K562 (cell line): ENCODE data around the gene MDK. TPM values are rescaled to one million over a fixed set of nuclear protein-coding genes. Genes with fewer than 3 reads are reported as not detected.

Experiments
- ATAC-seq: fragments of 200-7000 bp; cut with Tn5 transposase; 3 replicates; pipeline ENCODE4 v1.9.1; 2020; ENCODE audit warnings: moderate library complexity
- BruUV-seq: library from RNA; stranded (reverse); fragments of 400-500 nt; replicated peaks from 2 replicates; lab custom pipeline; 2021; lab: Mats Ljungman, UMichigan
- CTCF ChIA-PET: fragments of 300-600 bp; formaldehyde crosslinking; extraction: SDS; loops from one replicate; lab custom pipeline; 2021; ENCODE audit warnings: low intra/inter-chr PET ratio; lab: Yijun Ruan, JAX
- POLR2A ChIA-PET: fragments of 300-600, 350-650 bp; sonication (Branson Sonifier 250); formaldehyde crosslinking; extraction: SDS; loops from one replicate; lab custom pipeline; 2021; ENCODE audit warnings: antibody characterized with exemption, inconsistent platforms; lab: Yijun Ruan, JAX
- DNase-seq, 4 experiments: peaks; one replicate each; pipeline versions ENCODE4 v3.0.0 to v3.0.0-alpha.2; 2011 to 2018; ENCODE audit warnings: low spot score in 3 of 4, mixed read lengths in 3 of 4; ENCODE audit errors: extremely low read depth in 1 of 4
- FAIRE-seq: peaks from 2 replicates; lab custom pipeline; 2011; peaks lifted over from hg19 to GRCh38; lab: Jason Lieb, UNC
- H2AFZ ChIP-seq: 2 replicates; pipeline ENCODE4 v1.6.0; 2011; ENCODE audit warnings: low read depth, low read length, control low read depth, inconsistent platforms
- H3K27ac ChIP-seq: fragments of 200-600 bp; 3 replicates; pipeline ENCODE4 v1.8.0; 2011; ENCODE audit warnings: low read depth, mild to moderate bottlenecking, control low read depth, inconsistent platforms, low read length, moderate library complexity, mixed read lengths; ENCODE audit errors: extremely low read depth
- H3K27me3 ChIP-seq, 2 experiments: fragments of 300-600 bp in 1 of 2; 2 replicates in 1 of 2; 3 replicates in 1 of 2; pipeline versions ENCODE4 v1.6.0 to v1.8.0; 2011; ENCODE audit warnings: inconsistent platforms in 2 of 2, low read length in 2 of 2, mild to moderate bottlenecking in 1 of 2, mixed read lengths in 1 of 2, moderate library complexity in 1 of 2; ENCODE audit not compliant: control insufficient read depth in 2 of 2, insufficient read depth in 2 of 2
- H3K36me3 ChIP-seq: fragments of 300-600 bp; 3 replicates; pipeline ENCODE4 v1.8.0; 2011; ENCODE audit warnings: mild to moderate bottlenecking, low read length, inconsistent platforms; ENCODE audit not compliant: control insufficient read depth, insufficient read depth
- H3K4me1 ChIP-seq, 2 experiments: fragments of 200-600 bp in 1 of 2; replicated peaks in 1 of 2; 2 replicates in 1 of 2; 3 replicates in 1 of 2; pipeline versions ENCODE4 v1.5.1 to v1.8.0; 2011; ENCODE audit warnings: inconsistent platforms in 2 of 2, low read length in 2 of 2, mild to moderate bottlenecking in 1 of 2, mixed read lengths in 1 of 2, moderate library complexity in 1 of 2; ENCODE audit not compliant: control insufficient read depth in 2 of 2, insufficient read depth in 2 of 2
- H3K4me2 ChIP-seq: 2 replicates; pipeline ENCODE4 v1.6.1; 2011; ENCODE audit warnings: low read length, control low read depth, inconsistent platforms, mixed read lengths; ENCODE audit not compliant: insufficient read depth
- H3K4me3 ChIP-seq: fragments of 200-600 bp; sonication (generic), shearing (Covaris generic); 2 replicates; pipeline ENCODE4 v1.5.1; 2016; ENCODE audit warnings: control low read depth, inconsistent platforms
- H3K79me2 ChIP-seq: fragments of 200-600 bp; 3 replicates; pipeline ENCODE4 v1.8.0; 2011; ENCODE audit warnings: low read length, inconsistent platforms; ENCODE audit not compliant: control insufficient read depth, insufficient read depth
- H3K9ac ChIP-seq, 2 experiments: 2 replicates each; pipeline versions ENCODE4 v1.6.0 to v1.6.1; 2011; ENCODE audit warnings: low read depth in 2 of 2, low read length in 2 of 2, control low read depth in 1 of 2, inconsistent platforms in 1 of 2, mild to moderate bottlenecking in 1 of 2, mixed read lengths in 1 of 2; ENCODE audit not compliant: insufficient read depth in 1 of 2
- H3K9me1 ChIP-seq: one replicate; pipeline ENCODE4 v1.6.0; 2011; ENCODE audit warnings: inconsistent platforms, mild to moderate bottlenecking, low read length, moderate library complexity; ENCODE audit not compliant: control insufficient read depth, insufficient read depth
- H3K9me3 ChIP-seq: replicated peaks from 2 replicates; pipeline ENCODE4 v1.5.1; 2011; ENCODE audit warnings: low read depth, low read length, inconsistent platforms; ENCODE audit not compliant: control insufficient read depth, insufficient read depth
- H4K20me1 ChIP-seq: replicated peaks from 2 replicates; pipeline ENCODE4 v1.6.1; 2011; ENCODE audit warnings: low read length, inconsistent platforms, mixed read lengths; ENCODE audit not compliant: control insufficient read depth, insufficient read depth
- CEBPG ChIP-seq, 3 experiments: fragments of 200-800 bp in 1 of 3; sonication (Bioruptor generic) in 1 of 3; sonication (generic) in 1 of 3; formaldehyde crosslinking in 1 of 3; IDR thresholded peaks in 2 of 3; conservative IDR thresholded peaks in 1 of 3; 2 replicates each; pipeline versions ENCODE4 v1.6.1 to v1.8.0; 2016 to 2022; ENCODE audit warnings: missing compliant biosample characterization in 2 of 3, missing genetic modification characterization in 2 of 3, mild to moderate bottlenecking in 1 of 3, missing genetic modification reagents in 1 of 3
- CREBBP ChIP-seq: IDR thresholded peaks from one replicate; pipeline ENCODE4 v1.6.1; 2012; ENCODE audit warnings: low read depth, mild to moderate bottlenecking, control low read depth, inconsistent platforms, low read length
- HDAC2 ChIP-seq: fragments of 450-650 bp; IDR thresholded peaks from 2 replicates; pipeline ENCODE4 v1.6.1; 2016; ENCODE audit warnings: mild to moderate bottlenecking
- KLF6 ChIP-seq: fragments of 250-450 bp; sonication (Bioruptor Pico); IDR thresholded peaks from 2 replicates; pipeline ENCODE4 v1.4.0; 2020; ENCODE audit warnings: mild to moderate bottlenecking, moderate library complexity, borderline replicate concordance
- MBD1 ChIP-seq: fragments of 250-450 bp; sonication (Bioruptor Pico); IDR thresholded peaks from 2 replicates; pipeline ENCODE4 v1.8.0; 2022; ENCODE audit warnings: inconsistent platforms
- ZBTB1 ChIP-seq: sonication (generic); formaldehyde crosslinking; IDR thresholded peaks from 2 replicates; pipeline ENCODE4 v1.8.1; 2023; ENCODE audit warnings: missing genetic modification reagents, low read depth, mild to moderate bottlenecking, borderline replicate concordance
- ZNF316 ChIP-seq: fragments of 450-650 bp; IDR thresholded peaks from 2 replicates; pipeline ENCODE4 v1.6.1; 2016
- ZNF449 ChIP-seq: fragments of 250-450 bp; sonication (Bioruptor Pico); IDR thresholded peaks from 2 replicates; pipeline ENCODE4 v1.8.0; 2022; ENCODE audit warnings: moderate library complexity, mild to moderate bottlenecking, inconsistent platforms
- ZNF764 ChIP-seq: fragments of 250-450 bp; sonication (Bioruptor Pico); IDR thresholded peaks from 2 replicates; pipeline ENCODE4 v1.4.0; 2020; ENCODE audit warnings: low read depth, mild to moderate bottlenecking, moderate library complexity
- WGBS: fragments of 100-300 bp; shearing (Covaris generic); methylation state at CpG from one replicate; pipeline ENCODE4 v1.1.6; 2016; ENCODE audit warnings: low coverage, mixed read lengths; ENCODE audit not compliant: insufficient coverage; ENCODE audit errors: missing lambda C conversion rate; 5-methylcytosine and 5-hydroxymethylcytosine counted together
- in situ Hi-C: fragments of 300-500 bp; cut with MboI; formaldehyde crosslinking; loops from 4 replicates; pipeline ENCODE4 v1.15.0; 2018; ENCODE audit warnings: inconsistent platforms, mixed read lengths
- intact Hi-C: fragments of 100-400 bp; cut with micrococcal nuclease; formaldehyde crosslinking; loops from 2 replicates; pipeline ENCODE4 v1.14.2; 2022
- polyA plus RNA-seq, 8 experiments: library from polyadenylated mRNA; depleted of rRNA in 4 of 8; stranded (reverse) in 5 of 8; unstranded in 3 of 8; fragments of >200 nt; fragmentation: Nextera tagmentation in 2 of 8; fragmentation: Illumina TruSeq in 1 of 8; extraction: Ambion mirVana in 2 of 8; extraction: Trizol in 1 of 8; gene quantifications; 2 replicates each; pipeline versions ENCODE4 v1.2.1 to v1.2.3, GENCODE V29; 2011 to 2014; ENCODE audit warnings: inconsistent platforms in 1 of 8, missing spikeins in 1 of 8
- total RNA-seq, 7 experiments: library from RNA; depleted of rRNA in 6 of 7; stranded (reverse); fragments of >200 nt in 6 of 7; fragmentation: Illumina TruSeq in 2 of 7; extraction: Trizol in 2 of 7; gene quantifications; 2 replicates each; pipeline versions ENCODE4 v1.2.1 to v1.2.3, GENCODE V29; 2011 to 2021; ENCODE audit warnings: low replicate concordance in 1 of 7

Gene MDK
- total and polyA plus RNA-seq, 9 of the 15 experiments (the other 6 are each of a cell fraction or from before 2014, with no cell fraction given) = 20.7 to 700 (median 350) TPM

- no peaks in the 10 kb centered on the region for H3K4me1 ChIP-seq
- ChIA-PET POLR2A (interaction anchor here (0.6 to 0.8 kb wide), 2 partner anchors 14 to 140 kb away, joined by 3 read pairs; no protein-coding TSS in a partner anchor), CTCF (no interaction called here)
- 78% methylated on average over 6 of the region's 6 CpGs for WGBS
- peak overlapping the region in 1 of 2 experiments; percentile 74; a peak in 1 of 4 replicates for H3K9ac ChIP-seq
- H3K4me2 ChIP-seq = no peak overlapping the region
- H3K27me3 ChIP-seq = no peaks in the 10 kb centered on the region
- DNase-seq = no peak
- no peak for TF ChIP-seq ZNF764 (CRISPR knock-in tag)
- peak; percentile 46; the same call in 1 of the 2 replicates for TF ChIP-seq ZNF316
- FAIRE-seq = no peak
- in situ Hi-C loops = no loop called here
- H4K20me1 ChIP-seq = no peaks in the 10 kb centered on the region; the same call in 1 of the 2 replicates
- no TSS peak for BruUV-seq
- H2AFZ ChIP-seq = no peak overlapping the region
- H3K79me2 ChIP-seq = no peaks in the 10 kb centered on the region
- no peaks in the 10 kb centered on the region for H3K9me1 ChIP-seq
- ATAC-seq = no peak
- no peak overlapping the region for H3K4me3 ChIP-seq
- no peak overlapping the region for H3K27ac ChIP-seq
- H3K9me3 ChIP-seq = no peaks in the 10 kb centered on the region
- intact Hi-C loops = no loop called here
- peaks cover 21% of the 10 kb centered on the region; the same call in 2 of the 3 replicates for H3K36me3 ChIP-seq
Measured at GRCh38 chr11:46402957-46403902, 21.8 kb downstream of the MDK start.

GRCh38 chr11:46404476-46405017 lies 23.1 kb downstream of the MDK start:
- intact Hi-C loops = no loop called here
- no peak for ATAC-seq
- in situ Hi-C loops = no loop called here
- Histone ChIP-seq H3K27me3 (no peaks in the 10 kb centered on the region), H3K4me3 (no peak overlapping the region), H4K20me1 (no peaks in the 10 kb centered on the region; the same call in 1 of the 2 replicates), H3K79me2 (no peaks in the 10 kb centered on the region), H2AFZ (no peak overlapping the region), H3K9me1 (no peaks in the 10 kb centered on the region), H3K4me2 (no peak overlapping the region), H3K4me1 (no peaks in the 10 kb centered on the region), H3K27ac (no peak overlapping the region), H3K9me3 (no peaks in the 10 kb centered on the region), H3K9ac (0 out of 4 replicates have a peak overlapping the region, but pooled peaks of 1 of the 2 experiments have one; percentile 19), H3K36me3 (peaks cover 30% of the 10 kb centered on the region; the same call in 2 of the 3 replicates)
- ChIA-PET CTCF (no interaction called here), POLR2A (interaction anchor here (0.5 to 1.9 kb wide), 4 partner anchors 12 to 983 kb away, joined by 3 to 13 read pairs (median 4); partner anchors contain the start of gene CHRM4)
- BruUV-seq = no TSS peak
- DNase-seq = no peak
- 77% methylated on average over 5 of the region's 5 CpGs for WGBS
- no peak for FAIRE-seq
- no peak for TF ChIP-seq ZNF449 (CRISPR knock-in tag)
- no peak for TF ChIP-seq ZBTB1 (CRISPR knock-in tag)
- no peak for TF ChIP-seq MBD1 (CRISPR knock-in tag)
- TF ChIP-seq HDAC2 = no peak
- no peak for TF ChIP-seq CREBBP
- TF ChIP-seq CEBPG (CRISPR knock-in tag; IDR thresholded peaks at IDR 0.05) = no peak
- TF ChIP-seq CEBPG (tag; conservative IDR thresholded peaks at IDR 0.05 in 1 of 2, IDR thresholded peaks at IDR 0.05 in 1 of 2) = no peak
- no peak for TF ChIP-seq KLF6 (CRISPR knock-in tag)
